Measurements from ENCODE around the gene TTC16.

DNA sequence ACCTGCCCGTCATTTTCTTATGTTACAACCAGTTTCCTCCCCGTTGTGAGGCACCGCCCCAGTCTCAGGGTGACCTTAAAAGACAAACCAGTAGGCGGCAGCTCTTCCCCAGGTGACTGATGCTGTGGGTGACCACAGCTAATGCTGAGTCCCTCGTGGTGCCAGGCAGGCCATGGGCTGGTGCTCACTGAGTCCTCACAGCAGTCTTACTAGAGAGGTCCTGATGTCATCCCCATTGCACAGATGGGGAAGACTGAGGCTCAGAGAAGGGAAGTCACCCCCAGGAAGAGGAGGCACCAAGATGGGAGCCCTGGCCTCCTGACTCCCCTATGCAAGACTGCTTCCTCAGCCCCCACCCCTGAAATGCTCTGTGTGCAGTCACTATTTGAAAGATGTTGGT lies 8.1 kb upstream of the TTC16 start:
- TF ChIP-seq, protein P1, sequence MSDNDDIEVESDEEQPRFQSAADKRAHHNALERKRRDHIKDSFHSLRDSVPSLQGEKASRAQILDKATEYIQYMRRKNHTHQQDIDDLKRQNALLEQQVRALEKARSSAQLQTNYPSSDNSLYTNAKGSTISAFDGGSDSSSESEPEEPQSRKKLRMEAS (IDR thresholded peaks at IDR 0.05; ENCODE audit: insufficient read depth, insufficient read length) = no peak
- TF ChIP-seq, protein P2, sequence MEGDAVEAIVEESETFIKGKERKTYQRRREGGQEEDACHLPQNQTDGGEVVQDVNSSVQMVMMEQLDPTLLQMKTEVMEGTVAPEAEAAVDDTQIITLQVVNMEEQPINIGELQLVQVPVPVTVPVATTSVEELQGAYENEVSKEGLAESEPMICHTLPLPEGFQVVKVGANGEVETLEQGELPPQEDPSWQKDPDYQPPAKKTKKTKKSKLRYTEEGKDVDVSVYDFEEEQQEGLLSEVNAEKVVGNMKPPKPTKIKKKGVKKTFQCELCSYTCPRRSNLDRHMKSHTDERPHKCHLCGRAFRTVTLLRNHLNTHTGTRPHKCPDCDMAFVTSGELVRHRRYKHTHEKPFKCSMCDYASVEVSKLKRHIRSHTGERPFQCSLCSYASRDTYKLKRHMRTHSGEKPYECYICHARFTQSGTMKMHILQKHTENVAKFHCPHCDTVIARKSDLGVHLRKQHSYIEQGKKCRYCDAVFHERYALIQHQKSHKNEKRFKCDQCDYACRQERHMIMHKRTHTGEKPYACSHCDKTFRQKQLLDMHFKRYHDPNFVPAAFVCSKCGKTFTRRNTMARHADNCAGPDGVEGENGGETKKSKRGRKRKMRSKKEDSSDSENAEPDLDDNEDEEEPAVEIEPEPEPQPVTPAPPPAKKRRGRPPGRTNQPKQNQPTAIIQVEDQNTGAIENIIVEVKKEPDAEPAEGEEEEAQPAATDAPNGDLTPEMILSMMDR (IDR thresholded peaks at IDR 0.05; ENCODE audit: extremely low read depth in 1 of 2, insufficient read depth in 1 of 2, low read depth in 1 of 2, low read length in 2 of 2) = no peak
